Peyer's patch (tissue), 4 donors: ENCODE results near the gene COG5. TPM values are rescaled to one million over a fixed set of nuclear protein-coding genes. Genes with fewer than 3 reads are reported as not detected.

Source experiments
- DNase-seq, 3 donors: peaks; one replicate each; pipeline ENCODE4 v3.0.0-alpha.2; 2017 to 2019
- H3K27ac ChIP-seq, 4 donors: fragments of 200-600 bp; sonication (generic); one replicate each; pipeline ENCODE4 v1.5.1; 2016 to 2019
- H3K27me3 ChIP-seq, 2 donors: fragments of 200-600 bp; sonication (generic); one replicate each; pipeline ENCODE4 v1.5.1; 2019
- H3K36me3 ChIP-seq, 3 donors: fragments of 200-600 bp; sonication (generic); one replicate each; pipeline ENCODE4 v1.5.1; 2016 to 2019
- H3K4me1 ChIP-seq, 4 donors: fragments of 200-600 bp; sonication (generic); one replicate each; pipeline ENCODE4 v1.5.1; 2016 to 2019
- H3K4me3 ChIP-seq, 4 donors: fragments of 200-600 bp; sonication (generic); 1 replicate in 3 of 4; 2 replicates in 1 of 4; pipeline ENCODE4 v1.5.1; 2016 to 2019; ENCODE audit warnings: mild to moderate bottlenecking in 1 of 4
- H3K9me3 ChIP-seq, 4 donors: fragments of 200-600 bp; sonication (generic); one replicate each; pipeline ENCODE4 v1.5.1; 2016 to 2019; ENCODE audit warnings: mild to moderate bottlenecking in 1 of 4
- CTCF ChIP-seq, 6 experiments: fragments of 450-650 bp in 4 of 6; fragments of 200-600 bp in 2 of 6; sonication (generic) in 1 of 6; IDR thresholded peaks; one replicate each; pipeline ENCODE4 v1.5.1; 2017 to 2019; ENCODE audit warnings: antibody characterized with exemption in 6 of 6, mild to moderate bottlenecking in 3 of 6, moderate library complexity in 1 of 6
- POLR2A ChIP-seq, 2 donors: fragments of 450-650 bp; IDR thresholded peaks; one replicate each; pipeline ENCODE4 v1.5.1; 2017; ENCODE audit warnings: antibody characterized with exemption in 2 of 2, mild to moderate bottlenecking in 2 of 2, moderate library complexity in 2 of 2
- total RNA-seq, 4 donors: library from RNA; depleted of rRNA; stranded (reverse); fragments of >200 nt; gene quantifications; one replicate each; pipeline ENCODE4 v1.1.0, GENCODE V29; 2016

The COG5 gene
- total RNA-seq, 4 donors from 2014 or later, result 31.1 to 175 (median 68.0) TPM

GRCh38 chr7:107383203-107383602 is 180.5 kb downstream of the COG5 start:
- DNase-seq, result no peak

GRCh38 chr7:107381453-107381852 is 182.3 kb downstream of the COG5 start:
- Histone ChIP-seq H3K9me3 (no peaks in the 10 kb centered on the region), H3K4me1 (no peaks in the 10 kb centered on the region), H3K36me3 (no peaks in the 10 kb centered on the region), H3K4me3 (no peak overlapping the region), H3K27me3 (no peaks in the 10 kb centered on the region), H3K27ac (no peak overlapping the region)
- DNase-seq, result no peak
- TF ChIP-seq POLR2A (IDR thresholded peaks at IDR 0.05) (no peak), CTCF (IDR thresholded peaks at IDR 0.05) (no peak)

More at GRCh38 chr7:107383203-107383602, 180.5 kb downstream of the COG5 start:
- Histone ChIP-seq H3K27me3 (no peaks in the 10 kb centered on the region), H3K9me3 (no peaks in the 10 kb centered on the region), H3K36me3 (no peaks in the 10 kb centered on the region), H3K27ac (no peak overlapping the region), H3K4me1 (peaks cover 0 to 3% (median 0%) of the 10 kb centered on the region in 4 donors), H3K4me3 (no peak overlapping the region)
- TF ChIP-seq CTCF (IDR thresholded peaks at IDR 0.05), result no peak
- TF ChIP-seq POLR2A (IDR thresholded peaks at IDR 0.05), result no peak

DNA sequence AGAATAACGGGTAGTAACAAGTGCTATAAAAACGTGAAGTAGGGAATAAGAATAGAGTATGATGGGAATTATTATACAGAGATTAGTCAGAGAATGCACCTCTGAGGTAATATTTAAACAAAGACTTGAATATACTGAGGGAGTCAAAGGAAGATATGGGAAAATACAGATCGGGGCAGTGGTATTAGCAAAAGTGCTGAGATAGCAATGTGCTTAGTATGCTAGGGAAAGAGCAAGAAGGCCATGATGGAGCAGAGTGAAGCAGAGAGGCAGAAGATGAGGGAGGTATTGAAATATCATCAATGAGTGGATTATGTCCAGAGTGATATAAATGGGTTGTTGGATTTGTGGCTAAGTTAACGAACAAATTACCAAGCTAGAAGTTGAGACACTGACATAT is 190.4 kb downstream of the COG5 start:
- Histone ChIP-seq H3K4me1 (no peaks in the 10 kb centered on the region), H3K27me3 (no peaks in the 10 kb centered on the region), H3K27ac (no peak overlapping the region), H3K9me3 (no peaks in the 10 kb centered on the region), H3K36me3 (no peaks in the 10 kb centered on the region), H3K4me3 (no peak overlapping the region)
- DNase-seq, result no peak
- TF ChIP-seq CTCF (IDR thresholded peaks at IDR 0.05) (no peak), POLR2A (IDR thresholded peaks at IDR 0.05) (no peak)

DNA sequence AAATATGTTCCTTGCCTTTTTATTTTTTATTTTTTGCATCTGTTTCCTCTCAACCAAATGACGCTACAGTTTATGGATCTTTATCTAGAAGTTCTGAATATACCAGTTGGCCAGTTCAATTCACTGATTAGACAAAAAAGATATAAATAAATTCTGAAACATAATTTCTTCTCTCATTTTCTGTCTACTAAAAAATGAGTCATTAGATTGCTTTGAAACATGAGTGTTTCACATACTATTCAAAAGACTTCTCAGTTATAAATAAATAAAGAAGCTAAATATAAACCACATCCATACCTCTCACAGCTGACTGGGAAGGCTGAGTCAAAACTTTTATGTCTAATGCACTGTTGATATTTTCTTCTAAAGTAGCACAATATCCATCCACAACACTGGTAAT is 191.4 kb downstream of the COG5 start:
- Histone ChIP-seq H3K27ac (no peak overlapping the region), H3K9me3 (no peaks in the 10 kb centered on the region), H3K36me3 (no peaks in the 10 kb centered on the region), H3K27me3 (no peaks in the 10 kb centered on the region), H3K4me3 (no peak overlapping the region), H3K4me1 (no peaks in the 10 kb centered on the region)
- no peak for DNase-seq
- TF ChIP-seq CTCF (IDR thresholded peaks at IDR 0.05) (no peak), POLR2A (IDR thresholded peaks at IDR 0.05) (no peak)

- Histone ChIP-seq H3K27me3 (no peaks in the 10 kb centered on the region), H3K4me1 (no peaks in the 10 kb centered on the region), H3K9me3 (no peaks in the 10 kb centered on the region), H3K27ac (no peak overlapping the region), H3K4me3 (no peak overlapping the region), H3K36me3 (no peaks in the 10 kb centered on the region)
- DNase-seq, result no peak
- TF ChIP-seq POLR2A (IDR thresholded peaks at IDR 0.05) (no peak), CTCF (IDR thresholded peaks at IDR 0.05) (no peak)
Measured at GRCh38 chr7:107370816-107371215, 192.9 kb downstream of the COG5 start.

DNA sequence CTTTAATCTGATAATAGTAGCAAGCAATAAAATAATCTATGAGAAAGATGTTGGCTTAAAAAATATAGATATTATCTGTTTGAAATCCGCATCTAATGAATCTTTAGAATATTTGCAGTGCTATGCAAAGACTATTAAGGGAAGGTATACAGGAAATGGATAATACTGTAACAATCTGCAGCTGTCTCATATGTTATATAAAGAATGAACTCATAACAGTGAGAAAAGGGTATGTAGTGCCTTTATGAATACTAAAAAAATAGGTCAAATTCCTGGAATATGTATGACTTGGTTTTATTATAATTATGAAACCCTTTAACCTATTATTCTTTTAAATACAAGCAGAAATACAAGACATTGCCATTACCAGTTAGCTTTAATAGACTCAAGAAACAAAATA is 198.9 kb downstream of the COG5 start:
- no peaks in the 10 kb centered on the region for H3K27me3 ChIP-seq
- no peak for DNase-seq
- H3K4me3 ChIP-seq, result no peak overlapping the region
- H3K36me3 ChIP-seq, result peaks cover 2 to 24% (median 2%) of the 10 kb centered on the region in 3 donors
- TF ChIP-seq POLR2A (IDR thresholded peaks at IDR 0.05), result no peak
- TF ChIP-seq CTCF (IDR thresholded peaks at IDR 0.05), result no peak
- H3K9me3 ChIP-seq, result no peaks in the 10 kb centered on the region
- H3K27ac ChIP-seq, result no peak overlapping the region
- no peaks in the 10 kb centered on the region for H3K4me1 ChIP-seq
